ENCODE data around the gene FAM149A.

DNA sequence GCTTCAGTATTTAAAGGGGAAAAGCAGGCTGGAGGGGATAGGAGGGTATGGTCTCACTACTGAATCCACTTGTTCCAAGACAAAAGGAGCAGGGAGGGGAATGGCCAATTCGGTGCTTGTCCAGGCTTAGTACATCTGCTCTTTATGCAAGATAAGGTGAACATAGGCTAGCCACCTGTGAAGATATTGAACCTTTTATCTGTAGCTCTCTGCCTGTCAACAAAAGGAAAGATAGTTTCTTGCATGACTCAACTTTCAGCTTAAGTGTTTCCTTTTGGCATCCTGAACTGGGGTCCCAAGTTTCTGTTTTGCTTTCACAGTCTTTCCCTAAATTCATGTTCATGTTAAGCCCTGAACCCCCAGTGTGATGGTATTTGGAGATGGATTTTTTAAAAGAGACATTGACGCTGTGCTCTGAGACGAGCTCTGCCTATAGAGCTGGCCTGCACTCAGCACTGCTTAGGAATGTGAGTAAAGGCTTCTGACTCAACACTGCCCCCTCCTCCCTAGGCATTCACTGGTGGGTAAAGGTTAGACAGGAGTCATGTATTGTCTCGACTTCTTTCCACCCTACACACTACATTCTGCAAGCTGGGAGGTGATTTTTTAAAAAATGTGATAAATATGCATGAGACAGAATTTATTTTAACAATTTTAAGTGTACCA, 28.2 kb downstream of the FAM149A start:
- TF ChIP-seq, protein P1, sequence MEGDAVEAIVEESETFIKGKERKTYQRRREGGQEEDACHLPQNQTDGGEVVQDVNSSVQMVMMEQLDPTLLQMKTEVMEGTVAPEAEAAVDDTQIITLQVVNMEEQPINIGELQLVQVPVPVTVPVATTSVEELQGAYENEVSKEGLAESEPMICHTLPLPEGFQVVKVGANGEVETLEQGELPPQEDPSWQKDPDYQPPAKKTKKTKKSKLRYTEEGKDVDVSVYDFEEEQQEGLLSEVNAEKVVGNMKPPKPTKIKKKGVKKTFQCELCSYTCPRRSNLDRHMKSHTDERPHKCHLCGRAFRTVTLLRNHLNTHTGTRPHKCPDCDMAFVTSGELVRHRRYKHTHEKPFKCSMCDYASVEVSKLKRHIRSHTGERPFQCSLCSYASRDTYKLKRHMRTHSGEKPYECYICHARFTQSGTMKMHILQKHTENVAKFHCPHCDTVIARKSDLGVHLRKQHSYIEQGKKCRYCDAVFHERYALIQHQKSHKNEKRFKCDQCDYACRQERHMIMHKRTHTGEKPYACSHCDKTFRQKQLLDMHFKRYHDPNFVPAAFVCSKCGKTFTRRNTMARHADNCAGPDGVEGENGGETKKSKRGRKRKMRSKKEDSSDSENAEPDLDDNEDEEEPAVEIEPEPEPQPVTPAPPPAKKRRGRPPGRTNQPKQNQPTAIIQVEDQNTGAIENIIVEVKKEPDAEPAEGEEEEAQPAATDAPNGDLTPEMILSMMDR (IDR thresholded peaks at IDR 0.05): no peak
- TF ChIP-seq POLR2A (IDR thresholded peaks at IDR 0.05) (no peak), POLR2AphosphoS5 (IDR thresholded peaks at IDR 0.05) (no peak)

Data from breast epithelium (tissue), 3 donors.